ENCODE data around the gene POP4.

DNA sequence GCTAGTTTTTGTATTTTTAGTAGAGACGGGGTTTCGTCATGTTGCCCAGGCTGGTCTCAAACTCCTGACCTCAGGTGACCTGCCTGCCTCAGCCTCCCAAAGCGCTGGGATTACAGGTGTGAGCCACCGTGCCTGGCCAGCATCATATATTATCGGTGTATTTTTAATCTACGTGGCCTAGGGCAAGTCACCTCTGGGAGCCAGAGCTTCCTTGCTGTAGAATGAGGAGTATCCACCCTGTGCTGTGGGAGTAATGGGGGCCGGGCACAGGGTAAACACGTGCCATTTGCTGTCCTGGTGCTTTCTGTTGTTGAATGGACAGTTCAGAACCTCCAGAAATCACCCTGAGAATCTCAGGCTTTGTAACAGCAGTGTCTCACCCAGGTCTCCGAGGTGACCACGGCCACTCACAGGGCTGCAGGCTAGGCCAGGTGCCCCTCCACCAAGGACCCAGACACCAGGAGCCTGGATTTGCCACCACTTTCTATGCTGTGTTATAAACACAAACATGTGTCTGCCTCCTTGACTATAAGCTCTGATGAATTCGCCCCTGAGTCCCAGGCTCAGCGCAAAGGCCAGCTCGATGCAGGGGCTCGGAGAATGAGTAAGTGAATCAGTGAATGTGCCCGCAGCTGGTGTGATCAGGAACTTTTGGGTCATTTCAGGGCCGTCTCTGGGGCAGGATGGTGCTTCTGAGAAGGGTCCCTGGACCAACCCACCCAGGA, 22.7 kb downstream of the POP4 start:
- TF ChIP-seq ZNF274 (IDR thresholded peaks at IDR 0.05; ENCODE audit: borderline replicate concordance, extremely low read depth, low read length) (no peak), USF2 (IDR thresholded peaks at IDR 0.05; ENCODE audit: low read length) (no peak), POLR2A (IDR thresholded peaks at IDR 0.05; ENCODE audit: control extremely low read depth in 1 of 2, low read depth in 2 of 2, low read length in 2 of 2) (no peak), KDM5A (IDR thresholded peaks at IDR 0.05; ENCODE audit: low read length) (no peak)
- TF ChIP-seq, protein P1, sequence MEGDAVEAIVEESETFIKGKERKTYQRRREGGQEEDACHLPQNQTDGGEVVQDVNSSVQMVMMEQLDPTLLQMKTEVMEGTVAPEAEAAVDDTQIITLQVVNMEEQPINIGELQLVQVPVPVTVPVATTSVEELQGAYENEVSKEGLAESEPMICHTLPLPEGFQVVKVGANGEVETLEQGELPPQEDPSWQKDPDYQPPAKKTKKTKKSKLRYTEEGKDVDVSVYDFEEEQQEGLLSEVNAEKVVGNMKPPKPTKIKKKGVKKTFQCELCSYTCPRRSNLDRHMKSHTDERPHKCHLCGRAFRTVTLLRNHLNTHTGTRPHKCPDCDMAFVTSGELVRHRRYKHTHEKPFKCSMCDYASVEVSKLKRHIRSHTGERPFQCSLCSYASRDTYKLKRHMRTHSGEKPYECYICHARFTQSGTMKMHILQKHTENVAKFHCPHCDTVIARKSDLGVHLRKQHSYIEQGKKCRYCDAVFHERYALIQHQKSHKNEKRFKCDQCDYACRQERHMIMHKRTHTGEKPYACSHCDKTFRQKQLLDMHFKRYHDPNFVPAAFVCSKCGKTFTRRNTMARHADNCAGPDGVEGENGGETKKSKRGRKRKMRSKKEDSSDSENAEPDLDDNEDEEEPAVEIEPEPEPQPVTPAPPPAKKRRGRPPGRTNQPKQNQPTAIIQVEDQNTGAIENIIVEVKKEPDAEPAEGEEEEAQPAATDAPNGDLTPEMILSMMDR (IDR thresholded peaks at IDR 0.05; ENCODE audit: control extremely low read depth in 1 of 3, insufficient read depth in 1 of 3, low read depth in 1 of 3, low read length in 3 of 3), result no peak
